OCI-LY7 (cell line): Measurements from ENCODE around the gene MRPL11. TPM values are rescaled to one million over a fixed set of nuclear protein-coding genes. Genes with fewer than 3 reads are reported as not detected.

Experiments
- BruUV-seq: library from RNA; stranded (reverse); fragments of 400-500 nt; replicated peaks from 2 replicates; lab custom pipeline; 2021; lab: Mats Ljungman, UMichigan
- CTCF ChIA-PET: fragments of 300-600 bp; sonication (Branson Sonifier 250); formaldehyde crosslinking; loops from one replicate; lab custom pipeline; 2022; ENCODE audit warnings: antibody characterized with exemption; ENCODE audit not compliant: unreplicated experiment; lab: Charles Lee
- POLR2A ChIA-PET: fragments of 300-600 bp; sonication (Branson Sonifier 250); formaldehyde crosslinking; loops from one replicate; lab custom pipeline; 2022; ENCODE audit warnings: antibody characterized with exemption; lab: Charles Lee
- DNase-seq: peaks from one replicate; pipeline ENCODE4 v3.0.0-alpha.2; 2015; ENCODE audit warnings: low spot score
- H2AFZ ChIP-seq: fragments of 200-600 bp; sonication (generic), shearing (Covaris generic); 2 replicates; pipeline ENCODE4 v1.6.1; 2014; ENCODE audit warnings: mild to moderate bottlenecking, antibody characterized with exemption, low read length, moderate library complexity
- H3K27ac ChIP-seq: fragments of 200-600 bp; sonication (generic); 2 replicates; pipeline ENCODE4 v1.5.1; 2014; ENCODE audit warnings: mixed run types, low read depth, mild to moderate bottlenecking, moderate library complexity, low read length, inconsistent platforms; ENCODE audit not compliant: poor library complexity, severe bottlenecking
- H3K36me3 ChIP-seq: fragments of 200-600 bp; sonication (generic); 2 replicates; pipeline ENCODE4 v1.6.1; 2014; ENCODE audit warnings: mild to moderate bottlenecking, antibody characterized with exemption, low read length, moderate library complexity, mixed read lengths; ENCODE audit not compliant: insufficient read depth
- H3K4me1 ChIP-seq: fragments of 200-600 bp; sonication (generic); 2 replicates; pipeline ENCODE4 v1.5.1; 2014; ENCODE audit warnings: mild to moderate bottlenecking, low read length; ENCODE audit not compliant: insufficient read depth, poor library complexity, severe bottlenecking
- H3K4me2 ChIP-seq: fragments of 200-600 bp; sonication (generic); 2 replicates; pipeline ENCODE4 v1.6.1; 2014; ENCODE audit warnings: mild to moderate bottlenecking, low read length
- H3K4me3 ChIP-seq: fragments of 200-600 bp; sonication (generic); 2 replicates; pipeline ENCODE4 v1.5.1; 2014; ENCODE audit warnings: mild to moderate bottlenecking, low read depth, low read length; ENCODE audit not compliant: poor library complexity, severe bottlenecking
- H3K79me2 ChIP-seq: fragments of 200-600 bp; sonication (generic); 2 replicates; pipeline ENCODE4 v1.6.1; 2016; ENCODE audit warnings: low read depth, mild to moderate bottlenecking, low read length, moderate library complexity, mixed read lengths; ENCODE audit not compliant: insufficient read depth
- H3K9me2 ChIP-seq: fragments of 200-600 bp; sonication (generic); 2 replicates; pipeline ENCODE4 v1.6.1; 2016; ENCODE audit warnings: mild to moderate bottlenecking, low read length, mixed read lengths; ENCODE audit not compliant: insufficient read depth
- H3K9me3 ChIP-seq: fragments of 200-600 bp; sonication (generic); 2 replicates; pipeline ENCODE4 v1.6.1; 2014; ENCODE audit warnings: mild to moderate bottlenecking, mixed run types, low read length, mixed read lengths
- H4K20me1 ChIP-seq: fragments of 200-600 bp; sonication (generic); 2 replicates; pipeline ENCODE4 v1.6.1; 2014; ENCODE audit warnings: mild to moderate bottlenecking, antibody characterized with exemption, low read length, moderate library complexity, mixed read lengths; ENCODE audit not compliant: insufficient read depth
- CTCF ChIP-seq: fragments of 200-600 bp; sonication (generic); conservative IDR thresholded peaks from 2 replicates; pipeline ENCODE4 v1.5.1; 2014; ENCODE audit warnings: mild to moderate bottlenecking, antibody characterized with exemption, low read length, moderate library complexity, mixed read lengths
- EZH2phosphoT487 ChIP-seq: fragments of 200-600 bp; sonication (generic); IDR thresholded peaks from 2 replicates; pipeline ENCODE4 v1.6.1; 2018; ENCODE audit warnings: low read depth, borderline replicate concordance, mild to moderate bottlenecking, mixed run types, antibody characterized with exemption, low read length, moderate library complexity, mixed read lengths
- intact Hi-C: fragments of 100-400 bp; cut with micrococcal nuclease; formaldehyde crosslinking; loops from one replicate; pipeline ENCODE4 v1.10.0; 2022; ENCODE audit not compliant: unreplicated experiment
- total RNA-seq, 2 experiments: library from RNA; depleted of rRNA in 1 of 2; stranded (reverse); fragments of >200 nt in 1 of 2; shearing (Covaris generic) in 1 of 2; gene quantifications; 2 replicates each; pipeline ENCODE4 v1.2.3, GENCODE V29; 2014 to 2022

MRPL11 gene
- total RNA-seq, 2 experiments from 2014 or later: 88.6 to 101 TPM

- H3K9me3 ChIP-seq: peaks cover 18% of the 10 kb centered on the region
- DNase-seq: no peak
- intact Hi-C loops: no loop called here
- CTCF ChIA-PET: no interaction called here
- H2AFZ ChIP-seq: no peak overlapping the region
- BruUV-seq: no TSS peak
- H3K9me2 ChIP-seq: no peaks in the 10 kb centered on the region
- no peak for TF ChIP-seq CTCF
- TF ChIP-seq EZH2phosphoT487: no peak
- H3K4me1 ChIP-seq: peaks cover 58% of the 10 kb centered on the region
- POLR2A ChIA-PET: no interaction called here
- H3K4me2 ChIP-seq: no peak overlapping the region
- peaks cover 9% of the 10 kb centered on the region; the same call in 1 of the 2 replicates for H3K36me3 ChIP-seq
- no peak overlapping the region for H3K4me3 ChIP-seq
- no peaks in the 10 kb centered on the region for H3K79me2 ChIP-seq
- H4K20me1 ChIP-seq: no peaks in the 10 kb centered on the region
- no peak overlapping the region for H3K27ac ChIP-seq
These were observed 23.4 kb upstream of the MRPL11 start for GRCh38 chr11:66462010-66462409.

- TF ChIP-seq EZH2phosphoT487: no peak
- no peak for TF ChIP-seq CTCF
- Histone ChIP-seq H4K20me1 (no peaks in the 10 kb centered on the region), H3K79me2 (no peaks in the 10 kb centered on the region), H3K36me3 (peaks cover 9% of the 10 kb centered on the region; the same call in 1 of the 2 replicates), H3K4me3 (peak overlapping the region; percentile 56), H3K27ac (peak overlapping the region; percentile 72), H3K9me3 (peaks cover 18% of the 10 kb centered on the region), H3K4me2 (peak overlapping the region; percentile 50), H3K9me2 (no peaks in the 10 kb centered on the region), H3K4me1 (peaks cover 43% of the 10 kb centered on the region), H2AFZ (peak overlapping the region; percentile 74; the same call in 1 of the 2 replicates)
- peak; percentile 63 for DNase-seq
- intact Hi-C loops: no loop called here
- CTCF ChIA-PET: no interaction called here
- POLR2A ChIA-PET: interaction anchor here (1.7 kb wide), 1 partner anchor 20 kb away, joined by 5 read pairs; the partner anchor contains the start of gene MRPL11
- no TSS peak for BruUV-seq
These were observed 20.6 kb upstream of the MRPL11 start for GRCh38 chr11:66459138-66459778.

- H3K9me2 ChIP-seq: no peaks in the 10 kb centered on the region
- no TSS peak for BruUV-seq
- DNase-seq: peak; percentile 82
- H3K4me2 ChIP-seq: peak overlapping the region; percentile 50
- CTCF ChIA-PET: interaction anchor here (0.6 kb wide), 2 partner anchors 37 to 95 kb away, joined by 3 read pairs; partner anchors contain the start of gene NPAS4
- POLR2A ChIA-PET: interaction anchor here (0.6 to 1.6 kb wide), 7 partner anchors 9 to 1648 kb away, joined by 3 to 5 read pairs (median 4); partner anchors contain the start of genes MRPL11 and PELI3
- H2AFZ ChIP-seq: peak overlapping the region; percentile 74; the same call in 1 of the 2 replicates
- peak overlapping the region; percentile 56 for H3K4me3 ChIP-seq
- H3K4me1 ChIP-seq: peaks cover 45% of the 10 kb centered on the region
- intact Hi-C loops: no loop called here
- H3K79me2 ChIP-seq: no peaks in the 10 kb centered on the region
- peak overlapping the region; percentile 72 for H3K27ac ChIP-seq
- peaks cover 12% of the 10 kb centered on the region for H3K9me3 ChIP-seq
- no peak for TF ChIP-seq CTCF
- peaks cover 8% of the 10 kb centered on the region; the same call in 1 of the 2 replicates for H3K36me3 ChIP-seq
- no peaks in the 10 kb centered on the region for H4K20me1 ChIP-seq
These were observed 19.2 kb upstream of the MRPL11 start for GRCh38 chr11:66457826-66458225.
